ENCODE results near the gene C16orf92.

C16orf92 gene

GRCh38 chr16:30026449-30026848, 3.5 kb downstream of the C16orf92 start:
- DNase-seq (ENCODE audit: low read depth, low spot score): no peak
- no peak for TF ChIP-seq CTCF (IDR thresholded peaks at IDR 0.05; ENCODE audit: low read depth, low read length)
- in situ Hi-C loops (cut with HindIII; ENCODE audit: low sequenced_read_pairs): no loop called here
- no peak overlapping the region for H3K4me3 ChIP-seq (ENCODE audit: low read depth, low read length)

- no peak overlapping the region for H3K4me3 ChIP-seq (ENCODE audit: low read depth, low read length)
- no peak for TF ChIP-seq CTCF (IDR thresholded peaks at IDR 0.05; ENCODE audit: low read depth, low read length)
- DNase-seq (ENCODE audit: low read depth, low spot score): no peak
- in situ Hi-C loops (cut with HindIII; ENCODE audit: low sequenced_read_pairs): no loop called here
Observed at GRCh38 chr16:30027588-30028437, 4.8 kb downstream of the C16orf92 start.

- no peak for DNase-seq (ENCODE audit: low read depth, low spot score)
- in situ Hi-C loops (cut with HindIII; ENCODE audit: low sequenced_read_pairs): no loop called here
- no peak overlapping the region for H3K4me3 ChIP-seq (ENCODE audit: low read depth, low read length)
- no peak for TF ChIP-seq CTCF (IDR thresholded peaks at IDR 0.05; ENCODE audit: low read depth, low read length)
Observed at GRCh38 chr16:30028438-30029076, 5.6 kb downstream of the C16orf92 start.

- H3K4me3 ChIP-seq (ENCODE audit: low read depth, low read length): no peak overlapping the region
- in situ Hi-C loops (cut with HindIII; ENCODE audit: low sequenced_read_pairs): no loop called here
- TF ChIP-seq CTCF (IDR thresholded peaks at IDR 0.05; ENCODE audit: low read depth, low read length): no peak
- DNase-seq (ENCODE audit: low read depth, low spot score): no peak
Observed at GRCh38 chr16:30030011-30030685, 7.2 kb downstream of the C16orf92 start.

- no peak for TF ChIP-seq CTCF (IDR thresholded peaks at IDR 0.05; ENCODE audit: low read depth, low read length)
- no peak within 1 kb of the TSS for H3K4me3 ChIP-seq (ENCODE audit: low read depth, low read length)
- in situ Hi-C loops (cut with HindIII; ENCODE audit: low sequenced_read_pairs): no loop called here
- no peak for DNase-seq (ENCODE audit: low read depth, low spot score)
Observed at GRCh38 chr16:30030841-30031413, 7.9 kb downstream of the C16orf92 start, which contains the start of gene TLCD3B. TLCD3B (minus strand) TSS chr16:30031271; CDS start chr16:30030527, 744 bp downstream.

- no peak overlapping the region for H3K4me3 ChIP-seq (ENCODE audit: low read depth, low read length)
- in situ Hi-C loops (cut with HindIII; ENCODE audit: low sequenced_read_pairs): no loop called here
- no peak for DNase-seq (ENCODE audit: low read depth, low spot score)
- TF ChIP-seq CTCF (IDR thresholded peaks at IDR 0.05; ENCODE audit: low read depth, low read length): no peak
Observed at GRCh38 chr16:30031477-30031918, 8.5 kb downstream of the C16orf92 start.
